Liver (tissue), 9 donors: Measurements from ENCODE around the gene CWC25. TPM values are rescaled to one million over a fixed set of nuclear protein-coding genes. Genes with fewer than 3 reads are reported as not detected.
"Not testable (repeated sequence)": the region's sequence is repeated elsewhere in the genome, so short reads cannot be mapped to it uniquely, and the experiment has no call there.

Experiments
- DNase-seq: peaks from one replicate; pipeline ENCODE4 v3.0.0-alpha.2; 2017; ENCODE audit warnings: low spot score
- H3K27ac ChIP-seq, 2 donors: one replicate each; pipeline ENCODE4 v1.7.0; 2013; ENCODE audit warnings: inconsistent platforms in 2 of 2, low read length in 2 of 2, control low read depth in 1 of 2, low read depth in 1 of 2, mild to moderate bottlenecking in 1 of 2
- H3K27me3 ChIP-seq, 4 donors: one replicate each; pipeline versions ENCODE4 v1.6.1 to v1.7.0; 2013; ENCODE audit warnings: low read length in 3 of 4, inconsistent platforms in 1 of 4, mild to moderate bottlenecking in 1 of 4, moderate library complexity in 1 of 4; ENCODE audit not compliant: control insufficient read depth in 4 of 4, insufficient read depth in 4 of 4
- H3K36me3 ChIP-seq, 4 donors: one replicate each; pipeline versions ENCODE4 v1.6.1 to v1.7.0; 2013; ENCODE audit warnings: low read length in 3 of 4, mild to moderate bottlenecking in 3 of 4, low read depth in 1 of 4, moderate library complexity in 1 of 4; ENCODE audit not compliant: control insufficient read depth in 4 of 4, insufficient read depth in 3 of 4
- H3K4me1 ChIP-seq, 4 donors: one replicate each; pipeline versions ENCODE4 v1.6.1 to v1.7.0; 2013; ENCODE audit warnings: low read length in 3 of 4, mild to moderate bottlenecking in 3 of 4, moderate library complexity in 1 of 4; ENCODE audit not compliant: control insufficient read depth in 4 of 4, insufficient read depth in 4 of 4
- H3K4me3 ChIP-seq, 3 donors: one replicate each; pipeline versions ENCODE4 v1.6.1 to v1.7.0; 2013; ENCODE audit warnings: low read length in 3 of 3, control low read depth in 1 of 3, low read depth in 1 of 3, mild to moderate bottlenecking in 1 of 3
- H3K9ac ChIP-seq, 2 donors: one replicate each; pipeline ENCODE4 v1.7.0; 2013; ENCODE audit warnings: low read length in 2 of 2, mild to moderate bottlenecking in 2 of 2, moderate library complexity in 2 of 2, control low read depth in 1 of 2, low read depth in 1 of 2
- H3K9me3 ChIP-seq, 4 donors: one replicate each; pipeline versions ENCODE4 v1.6.1 to v1.7.0; 2013; ENCODE audit warnings: low read length in 3 of 4; ENCODE audit not compliant: control insufficient read depth in 4 of 4
- EGR1 ChIP-seq, 2 donors: IDR thresholded peaks; 2 replicates each; pipeline ENCODE4 v1.6.1; 2016 to 2018; ENCODE audit warnings: antibody characterized with exemption in 2 of 2, low read depth in 2 of 2
- FOXA1 ChIP-seq: IDR thresholded peaks from 2 replicates; pipeline ENCODE4 v1.6.1; 2016; ENCODE audit warnings: antibody characterized with exemption
- GABPA ChIP-seq, 2 donors: IDR thresholded peaks in 1 of 2; conservative IDR thresholded peaks in 1 of 2; 2 replicates each; pipeline ENCODE4 v1.6.1; 2016; ENCODE audit warnings: antibody characterized with exemption in 2 of 2, mild to moderate bottlenecking in 1 of 2, moderate library complexity in 1 of 2
- HNF4A ChIP-seq, 2 donors: conservative IDR thresholded peaks; 2 replicates each; pipeline ENCODE4 v1.6.1; 2016; ENCODE audit warnings: antibody characterized with exemption in 2 of 2, mild to moderate bottlenecking in 2 of 2
- HNF4G ChIP-seq: IDR thresholded peaks from 2 replicates; pipeline ENCODE4 v1.6.1; 2016; ENCODE audit warnings: antibody characterized with exemption
- JUND ChIP-seq, 2 donors: IDR thresholded peaks; 2 replicates each; pipeline ENCODE4 v1.6.1; 2016; ENCODE audit warnings: antibody characterized with exemption in 2 of 2
- NR2F2 ChIP-seq: IDR thresholded peaks from 2 replicates; pipeline ENCODE4 v1.6.1; 2016; ENCODE audit warnings: antibody characterized with exemption
- RAD21 ChIP-seq, 2 donors: IDR thresholded peaks; 2 replicates each; pipeline ENCODE4 v1.6.1; 2016; ENCODE audit warnings: antibody characterized with exemption in 2 of 2, mild to moderate bottlenecking in 2 of 2
- RXRA ChIP-seq, 2 donors: IDR thresholded peaks; 2 replicates each; pipeline ENCODE4 v1.6.1; 2017 to 2018; ENCODE audit warnings: antibody characterized with exemption in 2 of 2, mild to moderate bottlenecking in 1 of 2
- SP1 ChIP-seq: IDR thresholded peaks from 2 replicates; pipeline ENCODE4 v1.6.1; 2018; ENCODE audit warnings: antibody characterized with exemption, mild to moderate bottlenecking
- TAF1 ChIP-seq: conservative IDR thresholded peaks from 2 replicates; pipeline ENCODE4 v1.6.1; 2016; ENCODE audit warnings: antibody characterized with exemption, mild to moderate bottlenecking
- YY1 ChIP-seq: IDR thresholded peaks from 2 replicates; pipeline ENCODE4 v1.6.1; 2016; ENCODE audit warnings: antibody characterized with exemption, mild to moderate bottlenecking
- WGBS: extraction: QIAGEN DNeasy Blood & Tissue Kit; methylation state at CpG from one replicate; pipeline ENCODE4 v1.1.7; 2013; 5-methylcytosine and 5-hydroxymethylcytosine counted together
- polyA plus RNA-seq, 2 donors: library from polyadenylated mRNA; stranded (reverse) in 1 of 2; unstranded in 1 of 2; fragments of 200-250 nt in 1 of 2; fragments of >200 nt in 1 of 2; fragmentation: Nextera tagmentation in 1 of 2; extraction: Ambion mirVana in 1 of 2; gene quantifications; one replicate each; pipeline versions ENCODE4 v1.2.1 to v1.2.3, GENCODE V29; 2013 to 2015
- total RNA-seq, 2 donors: library from RNA; depleted of rRNA; stranded (reverse); fragments of >200 nt; gene quantifications; one replicate each; pipeline ENCODE4 v1.2.3, GENCODE V29; 2014
- TF ChIP-seq, protein P1 (sequence below): IDR thresholded peaks from 2 replicates; pipeline ENCODE4 v1.6.1; 2016; ENCODE audit warnings: antibody characterized with exemption
- TF ChIP-seq, protein P2 (sequence below): IDR thresholded peaks from 2 replicates; pipeline ENCODE4 v1.6.1; 2016; ENCODE audit warnings: antibody characterized with exemption
- TF ChIP-seq, protein P3 (sequence below): IDR thresholded peaks from 2 replicates; pipeline ENCODE4 v1.6.1; 2016; ENCODE audit warnings: antibody characterized with exemption
- TF ChIP-seq, protein P4 (sequence below): fragments of 150-350 bp; IDR thresholded peaks from 2 replicates; pipeline ENCODE4 v1.5.1; 2017; ENCODE audit warnings: improper control_type of control experiment, low read depth, low read length; ENCODE audit not compliant: missing input control
- TF ChIP-seq, protein P5 (sequence below): IDR thresholded peaks from 2 replicates; pipeline ENCODE4 v1.6.1; 2016; ENCODE audit warnings: antibody characterized with exemption, mild to moderate bottlenecking
- donor health status: healthy.
- donor health status: healthy.
- donor health status: healthy.
- donor health status: healthy.
- donor health status: healthy.

The CWC25 gene
- total and polyA plus RNA-seq, 4 donors = 5.7 to 10.0 (median 7.4) TPM

DNA sequence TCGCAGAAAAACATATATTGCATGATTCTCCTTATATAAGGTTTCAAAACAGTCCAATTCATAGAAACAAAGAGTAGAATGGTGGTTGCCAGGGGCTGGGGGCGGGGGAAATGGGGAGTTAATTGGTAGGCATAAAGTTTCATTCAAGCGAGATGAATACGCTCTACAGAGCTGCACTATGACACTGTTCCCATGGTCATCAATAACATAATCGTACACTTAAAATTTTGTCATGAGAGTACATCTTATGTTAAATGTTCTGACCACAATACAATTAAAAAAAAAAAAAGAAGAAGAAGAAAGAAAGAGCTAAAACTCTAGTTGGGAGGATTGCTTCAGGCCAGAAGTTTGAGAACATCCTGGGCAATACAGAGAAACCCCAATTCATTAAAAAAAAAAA lies 30.9 kb downstream of the CWC25 start:
- no peak overlapping the region for H3K4me3 ChIP-seq
- peaks cover 0 to 4% (median under 1%) of the 10 kb centered on the region in 4 donors for H3K36me3 ChIP-seq
- 98% methylated on average over 5 of the region's 5 CpGs for WGBS
- no peaks in the 10 kb centered on the region for H3K27me3 ChIP-seq
- no peak overlapping the region for H3K27ac ChIP-seq
- no peak overlapping the region for H3K9ac ChIP-seq
- no peak for DNase-seq
- no peak for TF ChIP-seq EGR1 (IDR thresholded peaks at IDR 0.05; ENCODE audit: low read depth in 2 of 2)
- TF ChIP-seq RXRA (IDR thresholded peaks at IDR 0.05) = no peak
- TF ChIP-seq NR2F2 = no peak
- TF ChIP-seq YY1 = no peak
- TF ChIP-seq, protein P1, sequence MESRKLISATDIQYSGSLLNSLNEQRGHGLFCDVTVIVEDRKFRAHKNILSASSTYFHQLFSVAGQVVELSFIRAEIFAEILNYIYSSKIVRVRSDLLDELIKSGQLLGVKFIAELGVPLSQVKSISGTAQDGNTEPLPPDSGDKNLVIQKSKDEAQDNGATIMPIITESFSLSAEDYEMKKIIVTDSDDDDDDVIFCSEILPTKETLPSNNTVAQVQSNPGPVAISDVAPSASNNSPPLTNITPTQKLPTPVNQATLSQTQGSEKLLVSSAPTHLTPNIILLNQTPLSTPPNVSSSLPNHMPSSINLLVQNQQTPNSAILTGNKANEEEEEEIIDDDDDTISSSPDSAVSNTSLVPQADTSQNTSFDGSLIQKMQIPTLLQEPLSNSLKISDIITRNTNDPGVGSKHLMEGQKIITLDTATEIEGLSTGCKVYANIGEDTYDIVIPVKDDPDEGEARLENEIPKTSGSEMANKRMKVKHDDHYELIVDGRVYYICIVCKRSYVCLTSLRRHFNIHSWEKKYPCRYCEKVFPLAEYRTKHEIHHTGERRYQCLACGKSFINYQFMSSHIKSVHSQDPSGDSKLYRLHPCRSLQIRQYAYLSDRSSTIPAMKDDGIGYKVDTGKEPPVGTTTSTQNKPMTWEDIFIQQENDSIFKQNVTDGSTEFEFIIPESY = no peak
- TF ChIP-seq, protein P2, sequence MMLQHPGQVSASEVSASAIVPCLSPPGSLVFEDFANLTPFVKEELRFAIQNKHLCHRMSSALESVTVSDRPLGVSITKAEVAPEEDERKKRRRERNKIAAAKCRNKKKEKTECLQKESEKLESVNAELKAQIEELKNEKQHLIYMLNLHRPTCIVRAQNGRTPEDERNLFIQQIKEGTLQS = no peak
- no peak for TF ChIP-seq GABPA (IDR thresholded peaks at IDR 0.05 in 1 of 2, conservative IDR thresholded peaks at IDR 0.05 in 1 of 2)
- no peak for TF ChIP-seq HNF4A (conservative IDR thresholded peaks at IDR 0.05)
- TF ChIP-seq RAD21 (IDR thresholded peaks at IDR 0.05) = no peak
- TF ChIP-seq FOXA1 = no peak
- TF ChIP-seq, protein P3, sequence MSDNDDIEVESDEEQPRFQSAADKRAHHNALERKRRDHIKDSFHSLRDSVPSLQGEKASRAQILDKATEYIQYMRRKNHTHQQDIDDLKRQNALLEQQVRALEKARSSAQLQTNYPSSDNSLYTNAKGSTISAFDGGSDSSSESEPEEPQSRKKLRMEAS = no peak
- TF ChIP-seq TAF1 = no peak
- TF ChIP-seq HNF4G = no peak
- TF ChIP-seq, protein P4, sequence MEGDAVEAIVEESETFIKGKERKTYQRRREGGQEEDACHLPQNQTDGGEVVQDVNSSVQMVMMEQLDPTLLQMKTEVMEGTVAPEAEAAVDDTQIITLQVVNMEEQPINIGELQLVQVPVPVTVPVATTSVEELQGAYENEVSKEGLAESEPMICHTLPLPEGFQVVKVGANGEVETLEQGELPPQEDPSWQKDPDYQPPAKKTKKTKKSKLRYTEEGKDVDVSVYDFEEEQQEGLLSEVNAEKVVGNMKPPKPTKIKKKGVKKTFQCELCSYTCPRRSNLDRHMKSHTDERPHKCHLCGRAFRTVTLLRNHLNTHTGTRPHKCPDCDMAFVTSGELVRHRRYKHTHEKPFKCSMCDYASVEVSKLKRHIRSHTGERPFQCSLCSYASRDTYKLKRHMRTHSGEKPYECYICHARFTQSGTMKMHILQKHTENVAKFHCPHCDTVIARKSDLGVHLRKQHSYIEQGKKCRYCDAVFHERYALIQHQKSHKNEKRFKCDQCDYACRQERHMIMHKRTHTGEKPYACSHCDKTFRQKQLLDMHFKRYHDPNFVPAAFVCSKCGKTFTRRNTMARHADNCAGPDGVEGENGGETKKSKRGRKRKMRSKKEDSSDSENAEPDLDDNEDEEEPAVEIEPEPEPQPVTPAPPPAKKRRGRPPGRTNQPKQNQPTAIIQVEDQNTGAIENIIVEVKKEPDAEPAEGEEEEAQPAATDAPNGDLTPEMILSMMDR = no peak
- no peak for TF ChIP-seq SP1
- TF ChIP-seq JUND (IDR thresholded peaks at IDR 0.05) = no peak
- TF ChIP-seq, protein P5, sequence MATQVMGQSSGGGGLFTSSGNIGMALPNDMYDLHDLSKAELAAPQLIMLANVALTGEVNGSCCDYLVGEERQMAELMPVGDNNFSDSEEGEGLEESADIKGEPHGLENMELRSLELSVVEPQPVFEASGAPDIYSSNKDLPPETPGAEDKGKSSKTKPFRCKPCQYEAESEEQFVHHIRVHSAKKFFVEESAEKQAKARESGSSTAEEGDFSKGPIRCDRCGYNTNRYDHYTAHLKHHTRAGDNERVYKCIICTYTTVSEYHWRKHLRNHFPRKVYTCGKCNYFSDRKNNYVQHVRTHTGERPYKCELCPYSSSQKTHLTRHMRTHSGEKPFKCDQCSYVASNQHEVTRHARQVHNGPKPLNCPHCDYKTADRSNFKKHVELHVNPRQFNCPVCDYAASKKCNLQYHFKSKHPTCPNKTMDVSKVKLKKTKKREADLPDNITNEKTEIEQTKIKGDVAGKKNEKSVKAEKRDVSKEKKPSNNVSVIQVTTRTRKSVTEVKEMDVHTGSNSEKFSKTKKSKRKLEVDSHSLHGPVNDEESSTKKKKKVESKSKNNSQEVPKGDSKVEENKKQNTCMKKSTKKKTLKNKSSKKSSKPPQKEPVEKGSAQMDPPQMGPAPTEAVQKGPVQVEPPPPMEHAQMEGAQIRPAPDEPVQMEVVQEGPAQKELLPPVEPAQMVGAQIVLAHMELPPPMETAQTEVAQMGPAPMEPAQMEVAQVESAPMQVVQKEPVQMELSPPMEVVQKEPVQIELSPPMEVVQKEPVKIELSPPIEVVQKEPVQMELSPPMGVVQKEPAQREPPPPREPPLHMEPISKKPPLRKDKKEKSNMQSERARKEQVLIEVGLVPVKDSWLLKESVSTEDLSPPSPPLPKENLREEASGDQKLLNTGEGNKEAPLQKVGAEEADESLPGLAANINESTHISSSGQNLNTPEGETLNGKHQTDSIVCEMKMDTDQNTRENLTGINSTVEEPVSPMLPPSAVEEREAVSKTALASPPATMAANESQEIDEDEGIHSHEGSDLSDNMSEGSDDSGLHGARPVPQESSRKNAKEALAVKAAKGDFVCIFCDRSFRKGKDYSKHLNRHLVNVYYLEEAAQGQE = no peak
- no peaks in the 10 kb centered on the region for H3K9me3 ChIP-seq
- peaks cover 4 to 32% (median 26%) of the 10 kb centered on the region in 4 donors for H3K4me1 ChIP-seq

DNA sequence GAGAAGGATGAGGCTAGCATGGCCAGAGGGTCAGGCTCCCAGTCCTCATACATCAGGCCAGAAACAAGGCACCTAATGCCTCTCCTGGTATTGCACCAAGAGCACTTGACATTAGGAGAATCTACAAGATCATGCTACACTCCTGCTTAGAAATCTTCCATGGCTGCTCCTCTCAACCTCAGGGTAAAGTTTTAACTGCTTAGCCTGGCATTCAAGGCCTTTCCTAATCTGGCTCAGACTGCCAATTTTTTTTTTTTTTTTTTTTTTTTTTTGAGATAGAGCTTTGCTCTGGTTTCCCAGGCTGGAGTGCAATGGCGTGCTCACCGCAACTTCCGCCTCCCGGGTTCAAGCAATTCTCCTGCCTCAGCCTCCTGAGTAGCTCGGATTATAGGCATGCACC lies 34.0 kb downstream of the CWC25 start:
- TF ChIP-seq TAF1 (no peak), JUND (IDR thresholded peaks at IDR 0.05) (no peak), RAD21 (IDR thresholded peaks at IDR 0.05) (no peak), GABPA (IDR thresholded peaks at IDR 0.05 in 1 of 2, conservative IDR thresholded peaks at IDR 0.05 in 1 of 2) (no peak)
- TF ChIP-seq, protein P3 = no peak
- 87% methylated on average over 5 of the region's 5 CpGs for WGBS
- Histone ChIP-seq H3K4me1 (peaks cover 0 to 2% (median under 1%) of the 10 kb centered on the region in 4 donors), H3K27me3 (no peaks in the 10 kb centered on the region), H3K4me3 (no peak overlapping the region), H3K27ac (no peak overlapping the region), H3K9ac (no peak overlapping the region), H3K36me3 (peaks cover 0 to 11% (median 6%) of the 10 kb centered on the region in 4 donors), H3K9me3 (no peaks in the 10 kb centered on the region)
- DNase-seq = no peak

DNA sequence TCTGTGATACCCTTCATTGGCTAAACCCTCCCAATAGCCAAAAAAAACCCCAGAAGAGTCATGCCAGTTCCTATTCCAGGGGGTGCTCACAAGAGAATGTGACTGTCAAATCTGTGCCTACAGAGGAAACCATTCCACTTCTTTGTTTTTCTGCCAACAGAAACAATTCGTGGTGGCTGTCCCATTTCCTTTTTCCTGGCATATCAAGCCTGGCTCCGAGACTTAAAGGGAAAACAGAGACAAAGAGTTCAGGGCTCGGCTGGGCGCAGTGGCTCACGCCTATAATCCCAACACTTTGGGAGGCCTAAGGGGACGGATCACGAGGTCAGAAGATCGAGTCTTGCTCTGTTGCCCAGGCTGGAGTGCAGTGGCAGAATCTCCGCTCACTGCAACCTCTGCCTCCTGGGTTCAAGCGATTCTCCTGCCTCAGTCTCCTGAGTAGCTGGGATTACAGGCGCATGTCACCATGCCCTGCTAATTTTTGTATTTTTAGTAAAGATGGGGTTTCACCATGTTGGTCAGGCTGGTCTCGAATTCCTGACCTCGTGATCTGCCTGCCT lies 34.9 kb downstream of the CWC25 start:
- DNase-seq, H3K4me1 ChIP-seq, H3K27me3 ChIP-seq, H3K9me3 ChIP-seq, H3K27ac ChIP-seq, H3K9ac ChIP-seq, H3K4me3 ChIP-seq: not testable (repeated sequence)
- WGBS = 78% methylated on average over 13 of the region's 13 CpGs
- peaks cover 1 to 18% (median 13%) of the 10 kb centered on the region in 4 donors for H3K36me3 ChIP-seq
